ENCODE data around the gene HLA-DQB1. TPM values are rescaled to one million over a fixed set of nuclear protein-coding genes. Genes with fewer than 3 reads are reported as not detected.
"Not testable (repeated sequence)": the region's sequence is repeated elsewhere in the genome, so short reads cannot be mapped to it uniquely, and the experiment has no call there.

HLA-DQB1 gene
- 25.5 TPM for total RNA-seq

DNA sequence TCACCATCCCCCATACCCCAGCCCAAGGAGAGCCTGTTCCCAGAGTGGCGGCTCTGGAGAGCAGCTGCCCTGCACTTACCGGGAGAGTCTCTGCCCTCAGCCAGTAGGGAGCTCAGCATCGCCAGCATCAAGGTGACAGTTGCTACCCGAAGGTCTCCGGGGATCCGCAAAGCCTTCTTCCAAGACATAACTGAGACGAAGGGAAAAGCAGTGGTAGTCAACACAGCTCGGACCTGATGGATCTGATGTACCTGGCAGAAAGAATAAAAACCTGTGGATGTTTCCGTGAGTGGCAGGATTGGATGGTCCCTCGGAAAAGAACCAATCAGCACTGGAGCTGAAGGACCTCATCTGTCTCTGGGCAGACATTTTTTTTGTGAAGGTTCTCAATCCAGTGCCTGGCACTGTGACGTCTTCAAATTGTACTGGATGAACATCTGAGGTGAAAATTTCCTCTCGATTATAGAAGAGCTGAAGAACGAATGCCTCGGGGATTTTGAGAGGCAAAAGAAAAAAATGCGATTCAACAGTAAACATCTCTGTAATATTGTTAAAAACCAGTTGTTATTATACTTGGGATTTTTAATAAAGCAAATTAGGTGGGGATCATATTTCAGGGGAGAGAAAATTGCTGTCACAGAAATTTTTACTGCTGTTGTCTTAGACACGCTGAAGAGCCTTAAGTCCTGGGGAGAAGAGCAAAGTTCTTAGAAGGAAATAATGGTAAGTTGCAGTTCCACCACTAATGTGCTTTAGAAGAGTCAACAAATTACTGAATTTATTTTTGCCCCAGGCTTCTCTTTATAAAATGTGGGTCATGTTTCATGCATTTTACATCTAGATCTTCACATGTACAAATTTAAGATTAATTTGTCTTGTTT lies at the start of gene HLA-DQB1:
Gene HLA-DQB1 (minus strand): TSS at position 238 of the 881 bp plus-strand sequence. CDS start 50 bp downstream, at position 188.
- DNase-seq (ENCODE audit: low spot score) = no peak
- peak; percentile 89 for ATAC-seq
- intact Hi-C loops (cut with DNase I) = no loop called here

DNA sequence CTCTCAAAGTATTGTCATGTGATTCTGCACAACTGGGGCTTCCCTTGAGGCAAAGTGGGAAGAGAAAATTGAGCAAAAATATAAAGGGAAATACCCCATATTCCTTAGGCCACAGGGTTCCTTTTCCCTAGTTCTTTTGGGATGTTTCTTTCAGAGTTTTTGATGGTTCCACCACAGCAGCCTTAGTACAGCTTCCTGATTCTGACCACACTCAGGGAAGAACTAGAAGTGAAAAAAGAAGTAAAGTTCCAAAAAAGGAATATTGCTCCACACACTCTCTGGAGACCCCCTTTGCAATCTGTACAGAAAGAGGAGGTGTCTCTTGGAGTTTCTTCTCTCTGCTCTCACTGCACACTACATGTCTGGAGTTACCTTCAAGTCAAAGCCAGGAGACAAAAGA lies 46.8 kb upstream of the HLA-DQB1 start:
- intact Hi-C loops (cut with DNase I) = no loop called here
- ATAC-seq = no peak

DNA sequence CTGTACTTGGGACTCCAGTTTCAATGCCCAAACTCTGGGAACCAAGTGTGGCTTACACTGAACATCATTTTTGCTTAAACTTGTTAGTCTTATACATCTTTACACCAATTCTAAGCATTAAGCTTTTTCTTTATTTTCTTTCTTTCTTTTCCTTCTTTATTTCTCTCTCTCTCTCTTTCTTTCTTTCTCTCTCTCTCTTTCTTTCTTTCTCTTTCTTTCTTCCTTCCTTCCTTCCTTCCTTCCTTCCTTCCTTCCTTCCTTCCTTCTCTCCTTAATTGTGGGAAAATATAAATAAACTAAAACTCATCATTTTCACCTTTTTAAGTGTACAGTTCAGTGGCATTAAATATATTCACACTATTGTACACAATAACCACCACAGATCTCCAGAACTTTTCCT lies 43.2 kb upstream of the HLA-DQB1 start:
- intact Hi-C loops (cut with DNase I) = no loop called here
- ATAC-seq = no peak
- DNase-seq (ENCODE audit: low spot score) = no peak

More for the DNA sequence above, 46.8 kb upstream of the HLA-DQB1 start:
- no peak for DNase-seq (ENCODE audit: low spot score)

DNA sequence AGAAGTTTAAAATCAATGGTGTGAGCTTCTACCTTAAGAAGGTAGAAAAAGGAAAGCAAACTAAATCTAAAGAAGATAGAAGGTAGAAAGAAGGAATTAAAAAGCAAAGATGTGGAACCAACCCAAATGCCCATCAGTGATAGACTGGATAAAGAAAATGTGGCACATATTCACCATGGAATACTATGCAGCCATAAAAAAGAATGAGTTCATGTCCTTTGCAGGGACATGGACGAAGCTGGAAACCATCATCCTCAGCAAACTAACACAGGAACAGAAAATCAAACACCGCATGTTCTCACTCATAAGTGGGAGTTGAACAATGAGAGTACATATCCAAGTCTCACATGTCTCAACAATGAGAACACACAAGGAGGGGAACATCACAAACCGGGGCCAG lies 38.7 kb upstream of the HLA-DQB1 start:
- DNase-seq (ENCODE audit: low spot score); intact Hi-C loops (cut with DNase I); ATAC-seq: not testable (repeated sequence)

DNA sequence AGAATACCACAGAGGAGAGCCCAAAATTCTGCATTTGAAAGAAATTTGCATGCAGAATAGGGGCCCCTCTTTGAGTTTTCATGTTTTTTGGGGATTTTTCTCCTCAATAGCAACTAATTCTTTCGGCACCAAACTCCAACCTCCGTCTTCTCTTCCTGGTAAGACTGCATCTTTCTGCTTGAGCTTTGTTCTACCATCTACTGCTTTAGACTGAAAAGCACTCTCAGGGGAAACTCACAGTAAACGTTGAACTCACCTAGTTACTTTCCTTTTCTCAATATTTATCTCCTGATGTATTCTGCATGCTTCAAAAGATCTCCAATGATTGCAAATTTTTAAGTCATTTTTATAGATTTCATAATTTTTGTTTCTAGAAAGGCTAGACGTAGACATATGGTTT lies 36.9 kb upstream of the HLA-DQB1 start:
- ATAC-seq (no peak), DNase-seq (ENCODE audit: low spot score) (no peak)
- intact Hi-C loops (cut with DNase I) = no loop called here

DNA sequence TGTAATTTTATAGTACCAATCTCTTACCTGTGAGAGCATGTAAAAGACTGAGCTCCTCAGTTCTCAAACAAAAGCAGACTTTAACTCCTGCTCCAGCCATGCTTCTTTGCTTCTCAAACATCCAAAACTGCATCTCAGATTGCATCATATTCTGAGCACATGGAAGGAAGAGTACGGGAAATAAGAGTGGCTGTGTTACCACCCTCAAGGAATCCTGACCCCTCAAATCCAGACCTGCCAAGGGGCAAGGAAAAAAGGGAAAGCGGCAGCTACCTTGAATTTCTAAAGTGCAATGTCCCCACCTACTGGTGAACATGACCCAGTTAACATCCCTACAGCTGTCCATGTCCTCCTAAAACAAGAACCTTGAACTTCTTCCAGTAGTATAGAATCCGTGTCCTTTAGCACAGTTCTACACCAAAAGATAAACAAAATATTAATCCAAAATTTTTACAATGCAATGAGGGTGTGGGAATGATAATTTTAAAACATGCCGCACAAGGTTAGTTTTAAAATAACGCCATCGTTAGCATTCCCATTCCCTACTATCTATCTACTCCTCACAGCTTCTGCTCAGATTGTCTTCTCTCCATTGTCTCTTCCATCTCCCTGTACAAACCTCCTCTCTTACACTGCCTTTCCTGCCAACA lies 34.1 kb upstream of the HLA-DQB1 start:
- no peak for DNase-seq (ENCODE audit: low spot score)
- intact Hi-C loops (cut with DNase I) = no loop called here
- peak; percentile 86 for ATAC-seq

DNA sequence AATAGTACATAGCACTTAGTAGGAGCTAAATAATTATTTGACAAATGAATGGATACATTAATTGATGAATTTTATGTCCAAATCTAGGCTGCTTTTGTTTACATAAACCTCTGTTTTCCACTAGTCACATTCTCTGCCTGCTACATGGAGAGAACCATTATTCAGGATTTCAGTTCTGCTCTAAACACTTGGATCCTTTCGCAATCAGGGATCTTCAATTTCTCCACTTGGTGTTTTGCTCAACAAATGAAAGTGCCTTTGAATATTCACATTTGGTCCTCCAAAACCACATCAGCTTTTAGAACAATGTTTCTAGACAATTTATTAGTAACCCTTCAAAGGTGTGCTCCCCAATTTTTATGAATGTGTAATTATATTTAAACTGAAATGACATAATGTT lies 30.6 kb upstream of the HLA-DQB1 start:
- intact Hi-C loops (cut with DNase I) = no loop called here
- ATAC-seq (no peak), DNase-seq (ENCODE audit: low spot score) (no peak)

DNA sequence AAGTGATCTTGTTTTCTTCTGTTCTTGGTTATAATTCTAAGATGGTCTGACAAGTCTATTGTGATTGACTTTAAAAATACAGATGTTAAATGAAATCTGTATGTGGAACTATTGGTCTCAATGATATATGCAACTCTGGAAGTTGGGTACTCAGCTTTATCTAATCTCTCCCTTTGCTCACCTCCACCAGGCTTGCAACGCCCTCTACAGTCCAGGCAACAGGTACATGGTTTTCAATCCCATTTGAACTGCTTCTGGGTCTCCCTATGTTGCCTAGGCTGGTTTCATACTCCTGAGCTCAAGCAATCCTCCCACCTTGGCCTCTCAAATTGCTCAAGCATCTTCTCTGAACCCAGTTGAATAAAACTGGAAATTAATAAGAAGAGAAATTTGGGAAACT lies 25.6 kb upstream of the HLA-DQB1 start:
- intact Hi-C loops (cut with DNase I) = no loop called here
- ATAC-seq = no peak
- DNase-seq (ENCODE audit: low spot score) = no peak

DNA sequence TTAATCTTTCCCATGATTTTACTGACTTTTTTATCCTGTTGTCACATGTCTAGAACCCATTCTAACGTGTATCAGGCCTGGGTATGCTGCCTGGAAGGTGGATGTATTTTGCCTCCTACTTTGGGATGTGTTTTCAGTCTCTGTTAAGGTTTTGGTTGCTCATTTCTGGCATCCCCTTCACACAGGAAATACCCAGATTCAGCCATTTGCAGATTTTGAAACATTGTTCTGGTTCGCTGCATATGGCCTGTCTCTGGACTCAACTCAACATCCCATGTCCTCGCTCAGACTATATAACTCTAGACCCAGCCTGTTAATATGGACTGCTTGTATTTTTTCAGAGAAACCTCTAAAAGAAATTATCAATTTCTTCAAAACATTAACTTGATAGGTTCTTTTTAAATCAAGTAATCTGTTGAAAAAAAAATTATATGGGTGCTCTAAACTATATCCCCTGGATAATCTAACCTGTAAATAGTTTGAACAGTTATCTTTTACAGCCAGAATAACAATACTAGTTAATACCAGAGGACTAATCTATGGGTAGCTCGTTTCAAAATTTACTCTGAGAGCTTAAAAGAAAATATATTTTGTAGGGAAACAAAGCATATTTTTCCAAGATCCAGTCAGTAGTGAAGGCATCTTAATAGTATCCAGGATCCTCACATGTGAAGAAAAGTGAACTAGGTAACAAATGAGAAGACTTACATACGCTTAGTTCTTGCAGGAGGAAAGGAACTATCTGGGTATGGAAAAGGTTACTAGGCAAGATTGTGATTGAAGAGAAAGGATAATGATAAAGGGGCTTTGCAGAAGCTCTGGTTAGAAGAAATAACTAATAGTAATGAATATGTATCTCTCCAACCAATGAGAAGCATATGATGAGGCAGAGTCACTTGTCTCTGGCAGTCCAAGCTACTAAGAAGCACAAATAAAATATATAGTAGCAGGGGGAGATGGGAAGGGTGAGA lies 23.4 kb upstream of the HLA-DQB1 start:
- intact Hi-C loops (cut with DNase I) = no loop called here
- DNase-seq (ENCODE audit: low spot score) = no peak
- ATAC-seq = no peak

DNA sequence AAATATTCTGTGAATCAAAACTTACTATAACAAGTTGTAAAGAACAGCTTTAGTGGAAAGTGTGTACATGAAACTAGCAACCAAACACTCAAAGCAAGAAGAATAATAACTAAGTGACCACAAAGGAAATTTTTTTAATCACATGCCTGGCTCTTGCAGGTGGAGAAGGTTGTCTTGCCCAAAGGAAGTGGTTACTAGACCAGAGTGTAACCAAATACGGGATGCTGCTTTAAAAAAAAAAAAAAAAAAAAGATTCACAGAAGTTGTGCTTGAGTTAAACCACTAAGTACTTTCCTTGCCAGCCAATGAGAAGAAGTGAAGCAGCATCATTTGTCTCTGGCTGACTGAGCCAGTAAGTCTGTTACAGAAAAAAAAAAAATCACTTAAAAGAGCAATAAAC lies 19.1 kb upstream of the HLA-DQB1 start:
- ATAC-seq (no peak), DNase-seq (ENCODE audit: low spot score) (no peak)
- intact Hi-C loops (cut with DNase I) = no loop called here

DNA sequence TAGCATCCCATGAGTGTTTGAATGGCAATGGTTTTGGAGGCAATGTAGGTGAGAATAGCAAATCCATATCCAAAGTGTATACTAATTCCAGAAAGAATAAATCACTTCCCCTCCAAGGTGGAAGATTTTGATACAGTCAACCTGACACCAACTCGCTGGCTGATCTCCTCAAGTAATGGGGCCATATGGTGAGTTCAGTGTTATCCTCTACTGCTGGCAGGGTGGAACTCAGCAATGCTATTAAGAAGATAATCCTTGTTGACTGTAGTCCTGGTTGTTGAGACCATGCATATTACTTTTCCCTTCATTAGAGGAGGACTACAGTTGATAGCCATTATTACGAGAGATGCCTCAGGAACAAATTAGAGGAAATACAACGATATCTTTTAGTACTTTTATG lies 17.8 kb upstream of the HLA-DQB1 start:
- intact Hi-C loops (cut with DNase I) = no loop called here
- DNase-seq (ENCODE audit: low spot score) (no peak), ATAC-seq (no peak)

DNA sequence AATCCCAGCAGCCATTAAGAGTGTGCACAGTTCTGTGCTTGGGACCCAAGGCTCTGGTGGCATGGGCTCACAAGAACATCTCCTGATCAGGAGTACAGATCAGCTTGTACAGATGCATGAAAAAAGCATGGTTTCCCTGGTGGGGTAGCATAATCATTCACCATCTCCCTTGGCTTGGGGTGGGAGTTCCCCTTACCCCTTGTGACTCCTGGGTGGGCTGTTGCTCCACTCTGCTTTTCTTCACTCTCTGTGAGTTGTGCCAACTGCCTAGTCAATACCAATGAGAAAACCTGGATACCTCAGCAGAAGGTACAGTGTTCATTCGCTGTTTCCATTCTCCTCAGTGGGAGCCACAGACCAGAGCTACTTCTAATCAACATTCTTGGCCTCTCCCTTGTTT lies 13.6 kb upstream of the HLA-DQB1 start:
- ATAC-seq = no peak

DNA sequence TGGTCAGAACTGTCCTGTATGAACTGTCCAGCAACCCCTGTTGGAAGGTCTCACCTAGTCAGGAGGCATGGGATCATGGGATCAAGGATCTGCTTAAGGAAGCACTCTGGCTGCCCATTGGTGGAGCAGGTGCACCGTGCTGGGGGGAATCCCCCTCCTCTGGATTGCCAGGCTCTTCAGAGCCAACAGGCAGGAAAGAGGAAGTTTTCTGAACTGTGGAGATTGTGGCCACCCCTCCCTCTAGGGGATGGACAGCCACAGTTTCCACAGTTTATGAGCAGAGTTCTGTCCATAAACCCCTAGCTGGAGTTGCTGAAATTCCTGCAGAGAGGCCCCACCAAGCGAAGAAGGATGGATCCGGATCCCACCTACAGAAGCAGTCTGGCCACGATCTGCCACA lies 13.0 kb upstream of the HLA-DQB1 start:
- DNase-seq (ENCODE audit: low spot score) (no peak), ATAC-seq (no peak)
- intact Hi-C loops (cut with DNase I) = no loop called here

More for the DNA sequence above, 13.6 kb upstream of the HLA-DQB1 start:
- DNase-seq (ENCODE audit: low spot score) = no peak
- intact Hi-C loops (cut with DNase I) = no loop called here

DNA sequence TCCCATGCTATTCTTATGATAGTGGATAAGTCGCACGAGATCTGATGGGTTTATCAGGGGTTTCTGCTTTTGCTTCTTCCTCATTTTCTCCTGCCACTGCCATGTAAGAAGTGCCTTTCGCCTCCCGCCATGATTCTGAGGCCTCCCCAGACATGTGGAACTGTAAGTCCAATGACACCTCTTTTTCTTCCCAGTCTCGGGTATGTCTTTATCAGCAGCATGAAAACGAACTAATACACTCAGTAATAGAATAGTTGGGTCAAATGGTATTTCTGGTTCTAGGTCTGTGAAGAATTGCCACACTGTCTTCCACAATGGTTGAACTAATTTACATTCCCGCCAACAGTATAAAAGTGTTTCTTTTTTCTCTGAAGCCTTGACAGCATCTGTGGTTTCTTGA lies 7.7 kb upstream of the HLA-DQB1 start:
- intact Hi-C loops (cut with DNase I); DNase-seq (ENCODE audit: low spot score); ATAC-seq: not testable (repeated sequence)

DNA sequence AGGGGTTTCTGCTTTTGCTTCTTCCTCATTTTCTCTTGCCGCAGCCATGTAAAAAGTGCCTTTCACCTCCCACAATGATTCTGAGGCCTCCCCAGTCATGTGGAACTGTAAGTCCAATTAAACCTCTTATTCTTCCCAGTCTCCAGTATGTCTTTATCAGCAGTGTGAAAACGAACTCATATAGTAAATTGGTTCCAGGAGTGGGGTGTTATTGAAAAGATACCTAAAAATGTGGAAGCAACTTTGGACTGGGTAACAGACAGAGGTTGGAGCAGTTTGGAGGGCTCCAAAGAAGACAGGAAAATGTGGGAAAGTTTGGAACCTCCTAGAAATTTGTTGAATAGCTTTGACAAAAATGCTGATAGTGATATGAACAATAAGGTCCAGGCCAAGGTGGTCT lies 5.5 kb upstream of the HLA-DQB1 start:
- ATAC-seq; intact Hi-C loops (cut with DNase I); DNase-seq (ENCODE audit: low spot score): not testable (repeated sequence)

DNA sequence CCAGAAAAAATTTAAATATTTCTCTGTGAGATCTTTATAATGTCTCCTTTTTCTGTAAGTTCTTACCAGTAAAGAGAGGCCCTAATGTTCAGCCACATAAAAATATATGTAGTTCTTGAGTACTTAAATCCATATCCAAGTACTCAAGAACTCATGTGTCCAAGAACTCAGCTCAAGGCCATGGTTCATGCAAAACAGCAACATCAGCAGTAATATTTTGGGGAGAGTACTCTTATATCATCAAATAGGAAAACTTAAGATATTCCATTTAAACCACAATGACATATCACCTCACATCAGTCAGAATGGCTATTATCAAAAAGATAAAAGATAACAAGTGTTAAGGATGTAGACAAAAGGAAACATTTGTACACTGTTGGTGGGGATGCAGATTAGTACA lies 3.4 kb upstream of the HLA-DQB1 start:
- no peak for ATAC-seq
- no peak for DNase-seq (ENCODE audit: low spot score)
- intact Hi-C loops (cut with DNase I) = no loop called here

DNA sequence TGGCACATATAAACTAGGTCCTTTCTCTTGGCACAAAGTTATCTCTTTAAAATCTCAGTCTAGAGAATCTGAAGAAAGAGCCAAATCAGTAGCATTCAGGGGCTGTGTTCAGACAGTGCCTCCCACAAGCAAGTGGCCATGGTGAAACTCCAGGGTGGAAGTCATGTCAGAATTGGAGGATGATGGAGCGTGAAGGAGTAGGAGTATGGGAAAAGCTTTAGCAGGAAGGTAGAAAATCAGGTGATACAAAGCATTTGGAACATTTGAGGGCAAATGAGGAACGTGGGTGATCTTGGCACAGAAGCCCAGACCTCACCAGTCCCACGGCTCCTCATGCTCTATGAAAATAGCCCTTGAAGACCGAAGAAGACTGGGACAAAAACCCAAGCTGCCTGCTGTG lies 2.8 kb upstream of the HLA-DQB1 start:
- no peak for DNase-seq (ENCODE audit: low spot score)
- intact Hi-C loops (cut with DNase I) = no loop called here
- no peak for ATAC-seq

DNA sequence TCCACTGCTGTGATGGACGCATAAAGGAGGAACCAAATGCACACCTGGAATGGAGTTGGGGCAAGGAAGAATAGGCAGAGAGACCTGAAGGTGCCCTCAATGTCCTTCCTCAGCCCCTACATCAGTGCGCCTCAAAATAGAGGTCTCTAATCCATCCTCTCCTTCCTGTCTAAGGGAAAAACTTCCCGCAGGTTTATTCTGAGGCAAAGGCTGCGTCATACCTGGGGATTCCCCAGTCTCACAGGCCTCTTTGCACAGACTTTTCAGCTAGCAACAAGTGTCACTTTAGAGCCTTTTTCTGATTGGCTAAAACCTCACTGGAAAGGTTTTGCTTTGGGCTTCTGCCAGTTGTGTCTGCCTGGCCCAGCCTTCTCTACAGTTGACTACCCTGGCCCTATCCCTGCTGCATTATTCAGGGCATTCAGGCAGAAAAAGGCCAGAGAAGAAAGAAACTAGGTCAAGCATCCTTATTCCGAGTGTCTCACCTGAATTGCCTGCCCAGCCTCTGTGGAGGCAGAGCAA lies 1.8 kb upstream of the HLA-DQB1 start:
- ATAC-seq = peak; percentile 71
- no peak for DNase-seq (ENCODE audit: low spot score)
- intact Hi-C loops (cut with DNase I) = no loop called here

DNA sequence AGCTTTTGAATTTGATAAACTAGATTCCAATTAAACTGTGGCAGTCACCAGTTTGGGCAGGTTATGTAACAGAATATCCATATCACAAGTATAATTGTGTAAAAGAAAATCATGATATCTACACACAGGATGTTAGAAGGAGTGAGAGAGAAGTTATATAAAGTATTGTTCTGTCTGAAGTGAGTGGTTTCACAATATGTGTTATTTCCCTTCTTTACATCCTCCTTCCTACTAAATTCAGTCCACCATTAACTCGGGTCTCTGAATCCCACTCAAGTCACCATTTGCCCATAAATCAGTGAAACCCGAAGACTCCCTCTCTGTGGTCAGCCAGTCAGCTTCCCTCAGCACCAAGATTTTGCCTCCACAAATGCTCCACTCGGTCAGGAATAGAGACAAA lies 796 bp downstream of the HLA-DQB1 start:
- no peak for DNase-seq (ENCODE audit: low spot score)
- no peak for ATAC-seq
- intact Hi-C loops (cut with DNase I) = no loop called here
